GM12872 (cell line): Measurements from ENCODE around the gene EEF2K.

ENCODE experiments used
- TF ChIP-seq, protein P1 (sequence below): IDR thresholded peaks from 3 replicates; pipeline ENCODE4 v1.5.1; 2011; ENCODE audit warnings: low read depth, mild to moderate bottlenecking, low read length, moderate library complexity; ENCODE audit not compliant: insufficient read depth

Gene EEF2K

DNA sequence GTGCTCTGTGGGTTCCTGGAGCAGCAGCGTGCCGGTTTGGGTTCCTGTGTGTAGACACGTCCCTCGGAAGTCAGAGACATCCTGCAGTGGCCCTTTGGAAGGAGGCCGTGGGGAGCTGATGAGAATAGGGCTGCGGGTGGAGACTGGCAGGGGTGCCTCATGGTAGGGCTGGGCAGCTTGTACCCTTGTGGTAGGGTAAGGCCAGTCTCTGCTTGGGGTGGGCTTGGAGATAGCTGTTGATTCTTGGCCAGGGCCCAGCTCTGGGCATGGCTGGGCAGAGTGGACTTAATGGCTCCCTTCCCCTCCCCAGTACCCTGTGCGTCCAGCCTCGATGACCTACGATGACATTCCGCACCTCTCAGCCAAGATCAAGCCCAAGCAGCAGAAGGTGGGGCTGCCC, 101.8 kb downstream of the EEF2K start:
- TF ChIP-seq, protein P1, sequence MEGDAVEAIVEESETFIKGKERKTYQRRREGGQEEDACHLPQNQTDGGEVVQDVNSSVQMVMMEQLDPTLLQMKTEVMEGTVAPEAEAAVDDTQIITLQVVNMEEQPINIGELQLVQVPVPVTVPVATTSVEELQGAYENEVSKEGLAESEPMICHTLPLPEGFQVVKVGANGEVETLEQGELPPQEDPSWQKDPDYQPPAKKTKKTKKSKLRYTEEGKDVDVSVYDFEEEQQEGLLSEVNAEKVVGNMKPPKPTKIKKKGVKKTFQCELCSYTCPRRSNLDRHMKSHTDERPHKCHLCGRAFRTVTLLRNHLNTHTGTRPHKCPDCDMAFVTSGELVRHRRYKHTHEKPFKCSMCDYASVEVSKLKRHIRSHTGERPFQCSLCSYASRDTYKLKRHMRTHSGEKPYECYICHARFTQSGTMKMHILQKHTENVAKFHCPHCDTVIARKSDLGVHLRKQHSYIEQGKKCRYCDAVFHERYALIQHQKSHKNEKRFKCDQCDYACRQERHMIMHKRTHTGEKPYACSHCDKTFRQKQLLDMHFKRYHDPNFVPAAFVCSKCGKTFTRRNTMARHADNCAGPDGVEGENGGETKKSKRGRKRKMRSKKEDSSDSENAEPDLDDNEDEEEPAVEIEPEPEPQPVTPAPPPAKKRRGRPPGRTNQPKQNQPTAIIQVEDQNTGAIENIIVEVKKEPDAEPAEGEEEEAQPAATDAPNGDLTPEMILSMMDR: no peak

DNA sequence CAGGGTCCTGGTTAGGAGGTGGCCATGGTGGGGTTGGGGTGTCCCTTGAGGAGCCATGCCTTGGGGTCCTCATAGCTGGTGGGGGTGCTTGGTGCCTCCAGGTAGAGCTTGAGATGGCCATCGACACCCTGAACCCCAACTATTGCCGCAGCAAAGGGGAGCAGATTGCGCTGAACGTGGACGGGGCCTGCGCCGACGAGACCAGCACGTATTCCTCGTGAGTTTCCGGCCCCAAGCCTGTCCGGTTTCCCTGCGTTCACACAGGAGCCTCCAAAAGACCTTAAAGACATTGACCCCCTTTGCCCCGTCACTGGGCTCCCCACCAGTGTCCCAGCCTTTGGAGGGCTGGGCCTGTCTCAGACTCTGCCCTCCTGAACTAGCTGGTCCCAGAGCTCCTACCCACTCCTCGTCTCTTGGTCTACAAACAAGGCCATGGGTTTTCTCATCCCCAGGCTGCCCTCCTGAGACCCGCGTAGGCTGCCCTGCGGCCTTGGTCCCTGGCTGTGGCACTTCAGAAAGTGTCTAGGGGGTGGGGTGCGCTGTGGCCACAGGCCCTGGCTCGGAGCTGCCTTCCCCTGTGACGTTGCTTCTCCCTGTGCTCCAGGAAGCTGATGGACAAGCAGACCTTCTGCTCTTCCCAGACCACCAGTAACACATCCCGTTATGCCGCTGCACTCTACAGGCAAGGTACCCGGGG, 102.9 kb downstream of the EEF2K start:
- TF ChIP-seq, protein P1: no peak

DNA sequence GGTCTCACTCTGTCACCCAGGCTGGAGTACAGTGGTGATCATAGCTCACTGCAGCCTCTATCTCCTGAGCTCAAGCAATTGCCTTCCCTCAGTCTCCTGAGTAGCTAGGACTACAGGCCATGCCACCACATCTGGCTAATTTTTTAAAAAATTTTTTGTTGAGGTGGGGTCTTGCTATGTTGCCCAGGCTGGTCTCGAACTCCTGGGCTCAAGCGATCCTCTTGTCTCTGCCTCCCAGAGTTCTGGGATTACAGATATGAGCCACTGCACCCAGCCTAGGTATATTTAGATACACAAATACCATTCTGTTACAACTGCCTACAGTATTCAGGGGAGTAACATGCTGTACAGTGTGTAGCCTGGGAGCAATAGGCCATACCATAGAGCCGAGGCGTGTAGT, 105.4 kb downstream of the EEF2K start:
- TF ChIP-seq, protein P1: no peak

GRCh38 chr16:22312897-22313781, 107.1 kb downstream of the EEF2K start:
- TF ChIP-seq, protein P1: no peak

DNA sequence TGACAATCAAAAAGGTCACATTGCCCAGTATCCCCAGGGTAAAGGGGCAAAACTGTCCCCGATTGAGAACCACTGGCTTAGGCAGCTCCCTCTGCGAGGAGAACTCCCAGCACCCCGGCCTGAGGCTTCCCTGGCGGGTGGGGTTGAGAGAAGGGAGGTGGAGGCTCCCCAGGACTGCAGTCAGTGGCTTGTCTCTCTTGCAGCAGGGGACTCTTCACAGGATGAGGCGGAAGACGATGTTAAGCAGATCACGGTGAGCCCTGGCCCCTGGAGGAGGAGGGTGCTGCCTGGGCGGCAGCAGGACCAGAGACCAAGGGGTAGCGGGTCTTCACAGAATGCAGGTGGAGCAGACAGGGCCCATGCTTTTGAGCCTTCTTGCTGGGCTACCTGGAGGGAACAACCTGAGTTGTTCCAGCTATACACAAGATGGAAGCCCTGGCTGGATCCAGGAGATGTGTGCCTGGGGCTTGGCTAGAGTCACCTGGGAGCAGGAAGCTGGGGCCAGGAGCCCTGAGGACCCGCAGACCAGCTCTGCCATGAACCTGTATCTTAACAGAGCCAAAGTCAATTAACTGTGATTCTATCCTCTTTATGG, 107.9 kb downstream of the EEF2K start:
- TF ChIP-seq, protein P1: no peak

- TF ChIP-seq, protein P1: no peak
Observed at GRCh38 chr16:22314661-22315626, 108.9 kb downstream of the EEF2K start.
